GM23338 (cell line): Measurements from ENCODE around the gene NPHP3. TPM values are rescaled to one million over a fixed set of nuclear protein-coding genes. Genes with fewer than 3 reads are reported as not detected.

Experiments used
- ATAC-seq: fragments of 200-7000 bp; cut with Tn5 transposase; 3 replicates; pipeline ENCODE4 v1.9.1; 2020
- DNase-seq: peaks from one replicate; pipeline ENCODE4 v3.0.0-alpha.2; 2015; ENCODE audit warnings: low spot score
- H2AFZ ChIP-seq: fragments of 200-600 bp; sonication (generic); 2 replicates; pipeline ENCODE4 v1.8.0; 2016; ENCODE audit warnings: antibody characterized with exemption, mild to moderate bottlenecking, moderate library complexity
- H3F3A ChIP-seq: fragments of 200-600 bp; sonication (generic); replicated peaks from 2 replicates; pipeline ENCODE4 v1.8.0; 2017; ENCODE audit warnings: antibody characterized with exemption, mixed run types, low read depth
- H3K27ac ChIP-seq: fragments of 200-600 bp; sonication (generic); 2 replicates; pipeline ENCODE4 v1.6.1; 2016; ENCODE audit warnings: low read depth
- H3K27me3 ChIP-seq: fragments of 200-600 bp; sonication (generic); 2 replicates; pipeline ENCODE4 v1.8.0; 2016; ENCODE audit warnings: mild to moderate bottlenecking, mixed run types, moderate library complexity; ENCODE audit not compliant: insufficient read depth
- H3K36me3 ChIP-seq: fragments of 200-600 bp; sonication (generic); 2 replicates; pipeline ENCODE4 v1.8.0; 2016; ENCODE audit warnings: mild to moderate bottlenecking; ENCODE audit not compliant: insufficient read depth
- H3K4me1 ChIP-seq: fragments of 200-600 bp; sonication (generic); 2 replicates; pipeline ENCODE4 v1.8.0; 2016; ENCODE audit warnings: mild to moderate bottlenecking, moderate library complexity; ENCODE audit not compliant: insufficient read depth
- H3K4me2 ChIP-seq: fragments of 200-600 bp; sonication (generic); 2 replicates; pipeline ENCODE4 v1.7.1; 2017; ENCODE audit warnings: mixed run types
- H3K4me3 ChIP-seq: fragments of 200-600 bp; sonication (generic); 2 replicates; pipeline ENCODE4 v1.6.1; 2016; ENCODE audit warnings: mixed run types
- H3K79me2 ChIP-seq: fragments of 200-600 bp; sonication (generic); replicated peaks from 2 replicates; pipeline ENCODE4 v1.8.0; 2017; ENCODE audit warnings: mild to moderate bottlenecking; ENCODE audit not compliant: insufficient read depth
- H3K9me2 ChIP-seq: fragments of 200-600 bp; sonication (generic); 2 replicates; pipeline ENCODE4 v1.8.0; 2017; ENCODE audit not compliant: insufficient read depth
- H4K20me1 ChIP-seq: fragments of 200-600 bp; sonication (generic); replicated peaks from 2 replicates; pipeline ENCODE4 v1.8.0; 2017; ENCODE audit warnings: mild to moderate bottlenecking; ENCODE audit not compliant: insufficient read depth
- H3K27ac Mint-ChIP-seq: 2 replicates; pipeline ENCODE4 v1.8.0; 2020; ENCODE audit warnings: inconsistent platforms, mild to moderate bottlenecking, moderate library complexity, mixed read lengths
- H3K27me3 Mint-ChIP-seq: 3 replicates; pipeline ENCODE4 v1.8.0; 2022; ENCODE audit warnings: low read depth, mild to moderate bottlenecking, moderate library complexity, mixed read lengths, inconsistent platforms; ENCODE audit not compliant: insufficient read depth, poor library complexity
- H3K36me3 Mint-ChIP-seq: 3 replicates; pipeline ENCODE4 v1.8.0; 2021; ENCODE audit warnings: low read depth, mild to moderate bottlenecking, inconsistent platforms, moderate library complexity, mixed read lengths
- H3K4me1 Mint-ChIP-seq: 3 replicates; pipeline ENCODE4 v1.8.0; 2020; ENCODE audit warnings: mild to moderate bottlenecking, inconsistent platforms, mixed read lengths
- H3K4me3 Mint-ChIP-seq: 3 replicates; pipeline ENCODE4 v1.8.0; 2021; ENCODE audit warnings: moderate library complexity, mild to moderate bottlenecking, inconsistent platforms, mixed read lengths
- H3K9me3 Mint-ChIP-seq: 3 replicates; pipeline ENCODE4 v1.8.0; 2020; ENCODE audit warnings: moderate library complexity, mild to moderate bottlenecking, inconsistent platforms, mixed read lengths
- CREB1 ChIP-seq: fragments of 250-450 bp; sonication (Bioruptor Pico); IDR thresholded peaks from 2 replicates; pipeline ENCODE4 v1.5.0; 2020; ENCODE audit warnings: low read depth, mild to moderate bottlenecking, moderate library complexity
- CTCF ChIP-seq, 2 experiments: fragments of 200-600 bp in 1 of 2; sonication (generic) in 1 of 2; conservative IDR thresholded peaks; 2 replicates each; pipeline versions ENCODE4 v1.5.1 to v1.6.1; 2016 to 2017; ENCODE audit warnings: antibody characterized with exemption in 2 of 2, low read depth in 2 of 2, mild to moderate bottlenecking in 2 of 2, moderate library complexity in 1 of 2
- ETS1 ChIP-seq: IDR thresholded peaks from 2 replicates; pipeline ENCODE4 v1.6.1; 2016; ENCODE audit warnings: antibody characterized with exemption
- EZH2 ChIP-seq: fragments of 200-600 bp; sonication (generic); IDR thresholded peaks from one replicate; pipeline ENCODE4 v1.8.0; 2017; ENCODE audit warnings: antibody characterized with exemption, mild to moderate bottlenecking, low read depth; ENCODE audit not compliant: unreplicated experiment
- EZH2phosphoT487 ChIP-seq: fragments of 200-600 bp; sonication (generic); IDR thresholded peaks from one replicate; pipeline ENCODE4 v1.8.1; 2018; ENCODE audit warnings: antibody characterized with exemption; ENCODE audit not compliant: unreplicated experiment
- JUNB ChIP-seq: IDR thresholded peaks from one replicate; pipeline ENCODE4 v1.6.1; 2016; ENCODE audit warnings: antibody characterized with exemption; ENCODE audit not compliant: unreplicated experiment
- NANOG ChIP-seq: IDR thresholded peaks from 2 replicates; pipeline ENCODE4 v1.6.1; 2016; ENCODE audit warnings: antibody characterized with exemption, borderline replicate concordance
- POLR2AphosphoS5 ChIP-seq: IDR thresholded peaks from 2 replicates; pipeline ENCODE4 v1.6.1; 2016; ENCODE audit warnings: antibody characterized with exemption, low read depth
- REST ChIP-seq: IDR thresholded peaks from one replicate; pipeline ENCODE4 v1.6.1; 2018; ENCODE audit warnings: antibody characterized with exemption; ENCODE audit not compliant: unreplicated experiment
- STAT1 ChIP-seq: IDR thresholded peaks from one replicate; pipeline ENCODE4 v1.6.1; 2016; ENCODE audit warnings: antibody characterized with exemption; ENCODE audit not compliant: unreplicated experiment
- ZNF114 ChIP-seq: fragments of 250-450 bp; sonication (Bioruptor Pico); IDR thresholded peaks from 2 replicates; pipeline ENCODE4 v1.5.0; 2020; ENCODE audit warnings: mild to moderate bottlenecking, moderate library complexity
- ZNF331 ChIP-seq: fragments of 250-450 bp; sonication (Bioruptor Pico); IDR thresholded peaks from 2 replicates; pipeline ENCODE4 v1.5.0; 2020; ENCODE audit warnings: low read depth, mild to moderate bottlenecking, moderate library complexity
- ZNF462 ChIP-seq: fragments of 250-450 bp; sonication (Bioruptor Pico); IDR thresholded peaks from 2 replicates; pipeline ENCODE4 v1.5.0; 2020; ENCODE audit warnings: mild to moderate bottlenecking, moderate library complexity
- polyA plus RNA-seq: library from polyadenylated mRNA; unstranded; fragments of >200 nt; fragmentation: Nextera tagmentation; extraction: Ambion mirVana; gene quantifications from 2 replicates; pipeline ENCODE4 v1.2.1, GENCODE V29; 2016
- total RNA-seq: library from RNA; depleted of rRNA; stranded (reverse); fragments of >200 nt; shearing (Covaris generic); gene quantifications from 2 replicates; pipeline ENCODE4 v1.2.3, GENCODE V29; 2014

Gene NPHP3
- total and polyA plus RNA-seq, 2 experiments from 2014 or later, result 8.4 to 12.0 TPM

GRCh38 chr3:132652640-132653270 lies 69.5 kb downstream of the NPHP3 start:
- Histone ChIP-seq H2AFZ (no peak overlapping the region), H3K27me3 (no peaks in the 10 kb centered on the region), H4K20me1 (no peaks in the 10 kb centered on the region), H3K4me3 (no peak overlapping the region), H3K4me1 (no peaks in the 10 kb centered on the region), H3F3A (no peaks in the 10 kb centered on the region), H3K79me2 (peaks cover 3% of the 10 kb centered on the region; the same call in 1 of the 2 replicates), H3K27ac (no peak overlapping the region), H3K36me3 (no peaks in the 10 kb centered on the region), H3K4me2 (no peak overlapping the region), H3K9me2 (no peaks in the 10 kb centered on the region)
- no peak for ATAC-seq
- Mint-ChIP-seq H3K27me3 (no peaks in the 10 kb centered on the region), H3K27ac (no peak overlapping the region), H3K36me3 (no peaks in the 10 kb centered on the region), H3K4me3 (no peak overlapping the region), H3K4me1 (no peaks in the 10 kb centered on the region), H3K9me3 (no peaks in the 10 kb centered on the region)
- DNase-seq, result no peak
- TF ChIP-seq CTCF (conservative IDR thresholded peaks at IDR 0.05; ENCODE audit: low read depth in 2 of 2) (no peak), POLR2AphosphoS5 (no peak), ZNF114 (CRISPR knock-in tag) (no peak), EZH2phosphoT487 (no peak), ZNF462 (no peak), ETS1 (no peak), NANOG (no peak), JUNB (no peak), STAT1 (no peak), REST (no peak), ZNF331 (CRISPR knock-in tag) (no peak), EZH2 (no peak), CREB1 (no peak)
